ENCODE data around the gene ASB13. TPM values are rescaled to one million over a fixed set of nuclear protein-coding genes. Genes with fewer than 3 reads are reported as not detected.

The ASB13 gene
- total RNA-seq, 4 donors from 2014 or later = 9.9 to 27.7 (median 14.2) TPM

DNA sequence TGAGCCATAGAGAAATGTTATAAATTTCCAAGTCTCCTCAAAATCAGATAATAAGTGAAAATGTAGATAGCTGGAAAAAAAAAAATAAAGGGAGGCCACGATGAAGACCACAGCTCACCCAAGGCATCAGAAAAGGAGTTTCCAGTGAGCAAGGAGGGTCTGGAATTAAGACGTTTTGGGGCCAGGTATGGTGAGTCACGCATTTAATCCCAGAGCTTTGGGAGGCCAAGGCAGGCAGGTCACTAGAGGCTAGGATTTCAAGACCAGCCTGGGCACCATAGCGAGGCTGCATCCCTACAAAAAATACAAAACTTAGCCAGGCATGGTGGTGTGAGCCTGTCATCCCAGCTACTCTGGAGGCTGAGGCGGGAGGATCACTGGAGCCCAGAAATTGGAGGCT is 65.5 kb downstream of the ASB13 start:
- WGBS, 2 donors = 95% methylated on average over 5 of the region's 5 CpGs

DNA sequence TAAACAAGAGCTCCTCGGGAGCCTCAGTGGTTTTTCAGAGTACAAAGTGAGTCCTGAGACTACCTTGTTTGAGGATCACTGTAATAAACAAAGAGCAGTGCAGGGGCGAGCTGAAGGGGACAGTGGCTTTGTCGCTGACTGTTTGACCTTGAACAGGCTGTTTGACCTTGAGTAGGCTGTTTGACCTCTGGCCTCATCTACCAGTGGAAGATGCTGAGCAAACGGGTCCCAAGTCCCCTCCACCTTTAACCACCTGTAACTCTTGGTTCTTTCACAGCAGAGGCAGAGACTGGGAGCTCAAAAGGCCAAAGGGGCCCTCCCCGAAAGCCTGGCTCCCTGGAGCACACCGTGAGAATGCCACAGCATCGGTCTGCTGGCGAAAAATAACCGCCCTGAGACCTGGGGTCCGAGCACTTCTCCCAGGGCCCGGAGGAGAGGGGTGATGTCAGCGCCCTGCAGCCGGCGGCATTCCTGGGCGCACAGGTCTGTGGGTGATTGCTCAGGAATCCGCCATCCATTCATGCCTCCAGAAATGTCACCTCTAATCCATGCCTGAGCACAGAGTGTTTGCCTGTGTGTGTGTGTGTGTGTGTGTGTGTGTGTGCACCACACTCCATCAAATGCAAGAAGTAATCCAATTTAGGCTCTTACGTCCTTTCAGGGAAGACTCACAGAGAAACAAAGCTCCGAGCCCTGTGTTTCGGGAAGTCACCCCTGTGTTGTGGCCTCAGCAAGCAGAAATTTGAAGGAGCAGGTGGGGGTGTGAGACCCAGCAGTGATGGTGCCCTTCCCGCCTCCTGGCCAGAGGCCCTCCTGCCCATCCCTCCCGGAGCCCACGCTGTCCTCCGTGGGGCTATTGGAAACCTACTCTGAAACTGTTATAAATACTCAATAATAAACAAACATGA is 66.5 kb downstream of the ASB13 start:
- no peak for DNase-seq
- TF ChIP-seq, protein P1, sequence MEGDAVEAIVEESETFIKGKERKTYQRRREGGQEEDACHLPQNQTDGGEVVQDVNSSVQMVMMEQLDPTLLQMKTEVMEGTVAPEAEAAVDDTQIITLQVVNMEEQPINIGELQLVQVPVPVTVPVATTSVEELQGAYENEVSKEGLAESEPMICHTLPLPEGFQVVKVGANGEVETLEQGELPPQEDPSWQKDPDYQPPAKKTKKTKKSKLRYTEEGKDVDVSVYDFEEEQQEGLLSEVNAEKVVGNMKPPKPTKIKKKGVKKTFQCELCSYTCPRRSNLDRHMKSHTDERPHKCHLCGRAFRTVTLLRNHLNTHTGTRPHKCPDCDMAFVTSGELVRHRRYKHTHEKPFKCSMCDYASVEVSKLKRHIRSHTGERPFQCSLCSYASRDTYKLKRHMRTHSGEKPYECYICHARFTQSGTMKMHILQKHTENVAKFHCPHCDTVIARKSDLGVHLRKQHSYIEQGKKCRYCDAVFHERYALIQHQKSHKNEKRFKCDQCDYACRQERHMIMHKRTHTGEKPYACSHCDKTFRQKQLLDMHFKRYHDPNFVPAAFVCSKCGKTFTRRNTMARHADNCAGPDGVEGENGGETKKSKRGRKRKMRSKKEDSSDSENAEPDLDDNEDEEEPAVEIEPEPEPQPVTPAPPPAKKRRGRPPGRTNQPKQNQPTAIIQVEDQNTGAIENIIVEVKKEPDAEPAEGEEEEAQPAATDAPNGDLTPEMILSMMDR (IDR thresholded peaks at IDR 0.05) = no peak
- TF ChIP-seq POLR2A (IDR thresholded peaks at IDR 0.05) = no peak
- H3K36me3 ChIP-seq = no peaks in the 10 kb centered on the region
- H3K9me3 ChIP-seq = no peaks in the 10 kb centered on the region
- intact Hi-C loops (cut with DNase I) = no loop called here
- H3K4me1 ChIP-seq = peaks cover 8 to 14% of the 10 kb centered on the region in 2 donors
- H3K27me3 ChIP-seq = no peaks in the 10 kb centered on the region
- 80 to 81% methylated on average over 16 to 22 of the region's 23 CpGs for WGBS, 2 donors
- H3K27ac ChIP-seq = no peak overlapping the region
- no peak overlapping the region for H3K4me3 ChIP-seq (replicated peaks in 1 of 3)

More for the DNA sequence above, 65.5 kb downstream of the ASB13 start:
- H3K36me3 ChIP-seq = no peaks in the 10 kb centered on the region
- H3K27ac ChIP-seq = no peak overlapping the region
- H3K4me3 ChIP-seq (replicated peaks in 1 of 3) = no peak overlapping the region
- TF ChIP-seq POLR2A (IDR thresholded peaks at IDR 0.05) = no peak
- TF ChIP-seq, protein P1 (IDR thresholded peaks at IDR 0.05) = no peak
- peaks cover 0 to 4% of the 10 kb centered on the region in 2 donors for H3K4me1 ChIP-seq
- DNase-seq = no peak
- H3K27me3 ChIP-seq = no peaks in the 10 kb centered on the region
- no peaks in the 10 kb centered on the region for H3K9me3 ChIP-seq
- intact Hi-C loops (cut with DNase I) = no loop called here

DNA sequence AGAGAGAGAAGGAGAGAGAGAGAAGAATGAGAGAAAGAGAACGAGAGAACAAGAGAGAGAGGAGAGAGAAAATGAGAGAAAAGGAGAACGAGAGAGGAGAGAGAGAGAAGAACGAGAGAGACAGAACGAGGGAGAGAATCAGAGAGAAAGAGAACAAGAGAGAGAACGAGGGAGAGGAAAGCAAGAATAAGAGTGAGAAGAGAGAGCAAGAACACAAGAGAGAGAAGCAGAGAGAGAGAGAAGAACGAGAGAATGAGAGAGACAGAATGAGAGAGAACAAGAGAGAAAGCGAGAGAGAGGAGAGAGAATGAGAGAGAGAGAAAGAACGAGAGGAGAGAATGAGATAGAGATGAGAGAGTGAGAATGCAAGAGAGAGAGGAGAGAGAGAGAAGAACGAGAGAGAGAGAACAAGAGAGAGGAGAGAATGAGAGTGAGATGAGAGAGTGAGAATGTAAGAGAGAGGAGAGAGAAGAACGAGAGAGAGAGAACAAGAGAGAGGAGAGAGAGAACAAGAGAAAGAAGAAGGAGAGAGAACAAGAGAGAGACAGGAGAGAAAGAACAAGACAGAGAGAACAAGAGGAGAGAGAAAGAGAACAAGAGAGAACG is 68.2 kb downstream of the ASB13 start:
- Histone ChIP-seq H3K9me3 (no peaks in the 10 kb centered on the region), H3K4me1 (peaks cover 16 to 23% of the 10 kb centered on the region in 2 donors), H3K27me3 (no peaks in the 10 kb centered on the region), H3K36me3 (no peaks in the 10 kb centered on the region), H3K27ac (no peak overlapping the region), H3K4me3 (replicated peaks in 1 of 3) (no peak overlapping the region)
- WGBS, 2 donors = 83 to 84% methylated on average over 11 of the region's 11 CpGs
- intact Hi-C loops (cut with DNase I) = no loop called here
- TF ChIP-seq POLR2A (IDR thresholded peaks at IDR 0.05) = no peak
- TF ChIP-seq, protein P1 (IDR thresholded peaks at IDR 0.05) = no peak
- no peak for DNase-seq

DNA sequence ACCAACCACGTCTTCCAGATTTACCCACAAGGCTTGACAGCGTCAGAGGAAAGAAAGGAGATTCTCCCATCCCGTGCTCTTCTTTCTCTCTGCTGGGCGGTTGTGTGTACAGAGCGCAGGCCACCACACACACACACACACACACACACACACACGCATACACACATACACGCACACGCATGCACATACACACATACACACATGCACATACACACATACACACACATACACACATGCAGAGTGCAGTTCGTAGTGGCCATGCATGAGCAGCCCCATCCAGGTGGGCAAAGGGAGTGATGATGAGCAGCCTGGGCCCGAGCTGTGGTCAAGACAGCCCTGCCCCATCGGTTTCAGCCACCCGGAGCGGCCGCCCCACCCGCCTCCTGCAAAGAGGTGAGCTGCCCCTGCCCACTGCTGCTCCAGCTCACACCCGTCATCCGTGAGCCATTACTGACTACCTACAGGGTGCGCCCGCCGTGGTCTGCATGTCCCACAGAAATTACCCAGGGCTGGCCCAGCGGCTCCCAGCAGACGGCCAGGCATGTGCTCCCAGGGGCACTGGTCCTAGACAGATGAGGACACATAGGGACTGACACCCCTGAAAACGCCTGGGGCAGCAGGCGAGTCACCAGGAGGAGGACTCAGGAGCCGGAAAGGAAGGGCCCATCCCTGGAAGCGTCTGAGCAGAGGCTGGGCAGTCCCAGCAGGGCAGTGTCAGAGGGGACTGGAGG is 69.6 kb downstream of the ASB13 start:
- WGBS, 2 donors = 79 to 89% methylated on average over 16 to 22 of the region's 26 CpGs
- Histone ChIP-seq H3K36me3 (no peaks in the 10 kb centered on the region), H3K4me1 (peaks cover 16 to 23% of the 10 kb centered on the region in 2 donors), H3K9me3 (no peaks in the 10 kb centered on the region), H3K27ac (no peak overlapping the region), H3K4me3 (replicated peaks in 1 of 3) (no peak overlapping the region), H3K27me3 (no peaks in the 10 kb centered on the region)
- DNase-seq = no peak
- no peak for TF ChIP-seq POLR2A (IDR thresholded peaks at IDR 0.05)
- intact Hi-C loops (cut with DNase I) = no loop called here

DNA sequence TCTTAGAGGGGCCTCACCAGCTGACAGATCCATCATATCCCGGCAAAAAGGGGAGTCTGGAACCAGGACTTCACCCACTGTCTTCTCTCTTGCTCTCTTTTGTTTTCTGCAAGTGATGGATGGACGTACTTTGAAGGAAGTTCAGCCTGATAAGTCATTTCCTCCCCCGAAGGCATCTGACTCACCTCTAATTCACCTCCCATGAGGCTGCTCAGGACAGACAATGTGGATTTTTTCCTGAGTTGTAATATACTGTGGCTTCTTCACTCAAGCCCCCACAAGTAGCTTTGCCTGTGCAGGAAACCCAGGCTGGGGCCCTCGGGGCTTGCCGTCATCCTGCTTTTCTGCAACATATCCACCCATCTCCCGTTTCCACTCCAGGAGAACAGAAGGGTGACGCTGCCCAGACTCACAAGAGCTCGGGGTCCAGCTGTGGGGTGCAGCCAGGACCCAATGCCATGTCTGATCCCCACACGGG is 70.4 kb downstream of the ASB13 start:
- H3K9me3 ChIP-seq = no peaks in the 10 kb centered on the region
- 66 to 86% methylated on average over 9 of the region's 9 CpGs for whole genome bisulfite sequencing, 2 donors

More for the DNA sequence above, 70.4 kb downstream of the ASB13 start:
- Histone ChIP-seq H3K36me3 (no peaks in the 10 kb centered on the region), H3K4me1 (peaks cover 16 to 23% of the 10 kb centered on the region in 2 donors), H3K4me3 (replicated peaks in 1 of 3) (no peak overlapping the region), H3K27ac (no peak overlapping the region), H3K27me3 (no peaks in the 10 kb centered on the region)
- no peak for DNase-seq
- no peak for TF ChIP-seq POLR2A (IDR thresholded peaks at IDR 0.05)
- TF ChIP-seq, protein P1 (IDR thresholded peaks at IDR 0.05) = no peak
- intact Hi-C loops (cut with DNase I) = no loop called here
